NB4 (cell line): ENCODE results near the gene MUTYH.

Source experiments
- DNase-seq: peaks from one replicate; pipeline ENCODE4 v3.0.0; 2010; ENCODE audit warnings: low read depth
- H3K4me3 ChIP-seq: one replicate; pipeline ENCODE4 v1.5.1; 2011; ENCODE audit warnings: mild to moderate bottlenecking, low read depth, low read length, moderate library complexity
- CTCF ChIP-seq: IDR thresholded peaks from one replicate; pipeline ENCODE4 v1.5.1; 2012; ENCODE audit warnings: low read depth, low read length
- MAX ChIP-seq: IDR thresholded peaks from 2 replicates; pipeline ENCODE4 v1.6.1; 2011; ENCODE audit warnings: low read depth, low read length
- MYC ChIP-seq: IDR thresholded peaks from 2 replicates; pipeline ENCODE4 v1.6.1; 2011; ENCODE audit warnings: low read depth, low read length
- POLR2A ChIP-seq: IDR thresholded peaks from 2 replicates; pipeline ENCODE4 v1.6.1; 2011; ENCODE audit warnings: mild to moderate bottlenecking; ENCODE audit not compliant: insufficient read length; ENCODE audit errors: extremely low read depth

The MUTYH gene

GRCh38 chr1:45380730-45381129 is 40.5 kb upstream of the MUTYH start:
- H3K4me3 ChIP-seq = no peak overlapping the region
- DNase-seq = peak; percentile 64
- TF ChIP-seq MAX (no peak), CTCF (no peak), MYC (no peak), POLR2A (no peak)

- TF ChIP-seq CTCF = no peak
- no peak for TF ChIP-seq MAX
- no peak for TF ChIP-seq MYC
- no peak for TF ChIP-seq POLR2A
- H3K4me3 ChIP-seq = no peak overlapping the region
- DNase-seq = no peak
Observed at GRCh38 chr1:45380125-45380524, 39.9 kb upstream of the MUTYH start.

- no peak for DNase-seq
- no peak for TF ChIP-seq POLR2A
- no peak for TF ChIP-seq MAX
- no peak for TF ChIP-seq MYC
- TF ChIP-seq CTCF = no peak
- no peak overlapping the region for H3K4me3 ChIP-seq
Observed at GRCh38 chr1:45379524-45379923, 39.3 kb upstream of the MUTYH start.

- no peak overlapping the region for H3K4me3 ChIP-seq
- TF ChIP-seq CTCF (no peak), POLR2A (no peak), MAX (no peak), MYC (no peak)
- no peak for DNase-seq
Observed at GRCh38 chr1:45378184-45378583, 37.9 kb upstream of the MUTYH start.

- TF ChIP-seq POLR2A (no peak), CTCF (no peak)
- H3K4me3 ChIP-seq = no peak overlapping the region
- no peak for DNase-seq
Observed at GRCh38 chr1:45375104-45376090, 35.2 kb upstream of the MUTYH start.
